ENCODE results near the gene TIAM2. TPM values are rescaled to one million over a fixed set of nuclear protein-coding genes. Genes with fewer than 3 reads are reported as not detected.

The TIAM2 gene
- total RNA-seq, 1 experiment from 2014 or later, result 12.9 TPM

GRCh38 chr6:155089746-155090145 is 94.6 kb downstream of the TIAM2 start:
- H3K9me3 Mint-ChIP-seq (ENCODE audit: low read depth, unreplicated experiment), result no peaks in the 10 kb centered on the region
- TF ChIP-seq CTCF (IDR thresholded peaks at IDR 0.05; ENCODE audit: unreplicated experiment), result no peak

GRCh38 chr6:155090166-155090565 is 95.1 kb downstream of the TIAM2 start:
- DNase-seq, result no peak
- Mint-ChIP-seq H3K4me1 (ENCODE audit: low read depth, unreplicated experiment) (peaks cover 21% of the 10 kb centered on the region), H3K4me3 (ENCODE audit: low read depth, unreplicated experiment) (no peak overlapping the region), H3K9me3 (ENCODE audit: low read depth, unreplicated experiment) (no peaks in the 10 kb centered on the region), H3K27me3 (ENCODE audit: unreplicated experiment) (no peaks in the 10 kb centered on the region), H3K36me3 (ENCODE audit: insufficient read depth, unreplicated experiment) (peaks cover 8% of the 10 kb centered on the region), H3K27ac (ENCODE audit: unreplicated experiment) (peak overlapping the region; percentile 56)
- no TSS peak for BruUV-seq (replicated peaks)
- TF ChIP-seq CTCF (IDR thresholded peaks at IDR 0.05; ENCODE audit: unreplicated experiment), result no peak
- intact Hi-C loops (cut with micrococcal nuclease; ENCODE audit: unreplicated experiment), result no loop called here
- CTCF ChIA-PET, result interaction anchor here (0.5 kb wide), 1 partner anchor 21 kb away, joined by 5 read pairs; no protein-coding TSS in a partner anchor

More at GRCh38 chr6:155089746-155090145, 94.6 kb downstream of the TIAM2 start:
- Mint-ChIP-seq H3K36me3 (ENCODE audit: insufficient read depth, unreplicated experiment) (peaks cover 8% of the 10 kb centered on the region), H3K4me3 (ENCODE audit: low read depth, unreplicated experiment) (no peak overlapping the region), H3K27me3 (ENCODE audit: unreplicated experiment) (no peaks in the 10 kb centered on the region), H3K4me1 (ENCODE audit: low read depth, unreplicated experiment) (peaks cover 22% of the 10 kb centered on the region), H3K27ac (ENCODE audit: unreplicated experiment) (peak overlapping the region; percentile 56)
- intact Hi-C loops (cut with micrococcal nuclease; ENCODE audit: unreplicated experiment), result loop anchor here (5.0 to 10.0 kb wide), 4 partner anchors 63 to 165 kb away; partner anchors contain the start of gene TIAM2
- CTCF ChIA-PET, result no interaction called here
- no peak for DNase-seq
- no TSS peak for BruUV-seq (replicated peaks)

- no peak for DNase-seq
- H3K4me3 Mint-ChIP-seq (ENCODE audit: low read depth, unreplicated experiment), result no peak overlapping the region
- no peak for TF ChIP-seq CTCF (IDR thresholded peaks at IDR 0.05; ENCODE audit: unreplicated experiment)
- no peak overlapping the region for H3K27ac Mint-ChIP-seq (ENCODE audit: unreplicated experiment)
- CTCF ChIA-PET, result no interaction called here
- no peaks in the 10 kb centered on the region for H3K9me3 Mint-ChIP-seq (ENCODE audit: low read depth, unreplicated experiment)
- H3K36me3 Mint-ChIP-seq (ENCODE audit: insufficient read depth, unreplicated experiment), result no peaks in the 10 kb centered on the region
- H3K27me3 Mint-ChIP-seq (ENCODE audit: unreplicated experiment), result no peaks in the 10 kb centered on the region
- BruUV-seq (replicated peaks), result no TSS peak
- intact Hi-C loops (cut with micrococcal nuclease; ENCODE audit: unreplicated experiment), result no loop called here
- peaks cover 16% of the 10 kb centered on the region for H3K4me1 Mint-ChIP-seq (ENCODE audit: low read depth, unreplicated experiment)
These were observed 96.6 kb downstream of the TIAM2 start for GRCh38 chr6:155091756-155092155.

GRCh38 chr6:155093430-155093829 is 98.3 kb downstream of the TIAM2 start:
- Mint-ChIP-seq H3K27ac (ENCODE audit: unreplicated experiment) (no peak overlapping the region), H3K36me3 (ENCODE audit: insufficient read depth, unreplicated experiment) (no peaks in the 10 kb centered on the region), H3K4me3 (ENCODE audit: low read depth, unreplicated experiment) (no peak overlapping the region), H3K4me1 (ENCODE audit: low read depth, unreplicated experiment) (peaks cover 11% of the 10 kb centered on the region), H3K27me3 (ENCODE audit: unreplicated experiment) (no peaks in the 10 kb centered on the region), H3K9me3 (ENCODE audit: low read depth, unreplicated experiment) (no peaks in the 10 kb centered on the region)
- TF ChIP-seq CTCF (IDR thresholded peaks at IDR 0.05; ENCODE audit: unreplicated experiment), result no peak
- intact Hi-C loops (cut with micrococcal nuclease; ENCODE audit: unreplicated experiment), result no loop called here
- CTCF ChIA-PET, result no interaction called here
- BruUV-seq (replicated peaks), result no TSS peak
- no peak for DNase-seq

Data from Calu3 (cell line).